DMS79 treated with DMSO at 0.1 percent for 48 hours (cell line): ENCODE measurements around the gene C14orf132.

Source experiments
- DNase-seq: peaks from one replicate; lab custom pipeline; 2025; lab: John Stamatoyannopoulos, UW

C14orf132 gene

GRCh38 chr14:96119947-96120346 is 80.8 kb downstream of the C14orf132 start:
- no peak for DNase-seq

DNA sequence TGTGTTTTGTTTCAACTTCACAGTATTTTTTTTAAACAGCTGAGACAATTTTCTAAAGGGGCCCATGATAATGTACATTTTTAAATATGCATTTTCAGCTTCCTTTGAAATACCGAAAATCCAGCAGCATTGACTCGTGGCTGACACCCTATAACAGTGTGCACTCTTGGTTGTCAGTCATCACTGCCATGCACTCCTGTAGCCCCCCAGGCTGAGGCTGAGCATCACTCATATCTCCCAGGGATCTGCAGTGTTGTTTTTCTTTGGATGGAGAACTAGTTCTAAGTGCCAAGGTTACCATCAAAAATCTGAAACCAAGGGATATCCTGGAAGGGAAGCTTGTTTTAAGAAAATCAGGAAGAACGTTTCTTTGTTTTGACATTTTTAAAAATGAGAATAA is 81.2 kb downstream of the C14orf132 start:
- DNase-seq, result no peak

GRCh38 chr14:96120941-96121340 is 81.8 kb downstream of the C14orf132 start:
- DNase-seq, result no peak

DNA sequence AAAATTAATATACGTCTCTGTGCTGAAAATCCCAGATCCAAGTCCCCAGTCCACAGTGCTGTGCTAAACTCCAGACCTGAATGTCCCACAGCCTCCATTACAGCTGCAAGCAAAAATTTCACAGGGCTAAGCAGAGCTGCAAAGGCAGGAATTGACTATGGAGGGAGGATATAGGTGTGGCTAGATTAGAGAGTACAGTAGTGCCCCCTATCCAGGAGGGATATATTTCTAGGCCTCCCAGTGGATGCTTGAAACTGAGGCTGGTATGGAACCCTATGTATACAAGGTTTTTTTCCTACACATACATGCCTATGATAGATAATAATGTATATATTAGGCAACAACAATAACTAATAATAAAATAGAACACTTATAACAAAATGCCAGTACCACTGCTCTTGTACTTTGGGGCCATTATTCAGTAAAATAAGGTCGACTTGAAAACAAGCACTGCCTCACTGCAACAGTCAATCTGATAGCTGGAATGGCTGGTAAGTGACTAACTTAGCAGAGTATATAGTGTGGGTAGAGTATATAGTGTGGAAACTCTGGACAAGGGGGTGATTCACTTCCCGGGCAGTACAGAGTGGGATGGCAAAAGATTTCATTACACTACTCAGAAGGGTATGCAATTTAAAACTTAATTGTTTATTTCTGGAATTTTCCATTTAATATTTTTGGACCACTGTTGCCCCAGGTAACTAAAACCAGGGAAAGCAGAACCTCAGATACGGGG is 82.7 kb downstream of the C14orf132 start:
- DNase-seq, result no peak

- no peak for DNase-seq
Observed at GRCh38 chr14:96122496-96122895, 83.3 kb downstream of the C14orf132 start.

- peak; percentile 25 for DNase-seq
Observed at GRCh38 chr14:96125536-96125935, 86.4 kb downstream of the C14orf132 start.

DNA sequence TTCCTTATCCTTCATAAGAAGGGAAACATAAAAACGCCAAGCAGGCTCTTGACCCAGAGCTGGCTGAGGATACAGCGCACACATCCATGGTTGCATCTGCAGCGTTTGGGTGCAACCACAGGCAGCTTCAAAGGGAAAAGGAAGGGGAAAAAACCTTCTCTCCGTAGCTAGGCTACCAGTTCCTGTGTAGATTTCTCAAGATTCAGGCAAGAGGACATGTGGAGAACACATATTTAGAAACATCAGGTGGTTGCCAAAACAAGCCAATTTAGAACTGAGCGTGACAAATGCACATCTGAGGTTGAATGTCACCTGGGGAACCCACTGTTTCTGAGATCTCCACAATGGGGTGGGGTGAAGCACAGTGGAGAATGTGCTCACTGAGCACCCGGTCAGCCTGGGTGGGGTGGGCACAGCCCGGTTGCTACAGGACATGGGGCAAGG is 87.2 kb downstream of the C14orf132 start:
- peak; percentile 75 for DNase-seq

DNA sequence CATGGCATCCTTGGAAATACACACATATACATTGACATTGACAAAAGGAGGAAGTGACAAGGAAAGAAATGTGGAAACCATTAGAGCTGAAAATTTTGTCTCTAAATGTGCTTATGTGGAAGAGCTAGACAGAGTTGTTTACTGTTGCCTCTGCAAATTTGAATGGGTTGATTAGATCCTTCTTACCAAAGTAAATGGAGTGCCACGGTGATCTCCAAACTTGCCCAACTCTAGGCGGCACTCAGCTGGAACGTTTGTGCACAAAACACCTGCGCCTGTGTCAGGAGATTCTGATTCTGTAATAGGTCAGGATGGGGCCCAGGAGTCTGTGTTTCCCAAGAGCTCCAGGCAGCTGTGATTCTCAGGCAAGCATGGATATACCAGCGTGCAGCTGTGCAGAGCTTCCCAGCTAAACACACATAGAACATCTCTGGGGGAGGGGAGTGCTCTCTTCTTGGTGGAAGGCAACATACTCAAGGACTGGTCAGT is 87.7 kb downstream of the C14orf132 start:
- peak; percentile 96 for DNase-seq

- DNase-seq, result no peak
Observed at GRCh38 chr14:96129128-96129736, 90.1 kb downstream of the C14orf132 start.

DNA sequence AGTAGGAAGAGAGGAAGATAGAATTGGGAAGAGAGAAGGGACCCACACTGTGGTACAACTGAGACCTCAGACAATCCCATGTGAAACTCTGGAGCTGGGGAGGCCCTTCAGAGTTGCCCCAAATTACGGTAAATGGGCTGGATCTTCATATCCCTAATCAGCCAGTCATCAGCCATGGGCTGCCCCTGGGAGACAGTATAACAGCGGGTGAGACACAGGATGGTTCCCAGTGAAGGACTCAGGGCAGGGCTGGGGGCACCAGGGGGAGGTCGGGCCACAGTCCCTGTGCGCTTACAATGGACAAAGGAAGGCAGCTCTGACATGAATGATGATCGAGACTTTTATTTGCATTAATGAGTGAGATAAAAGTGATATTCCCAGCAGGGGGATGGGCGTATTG is 91.2 kb downstream of the C14orf132 start:
- no peak for DNase-seq

DNA sequence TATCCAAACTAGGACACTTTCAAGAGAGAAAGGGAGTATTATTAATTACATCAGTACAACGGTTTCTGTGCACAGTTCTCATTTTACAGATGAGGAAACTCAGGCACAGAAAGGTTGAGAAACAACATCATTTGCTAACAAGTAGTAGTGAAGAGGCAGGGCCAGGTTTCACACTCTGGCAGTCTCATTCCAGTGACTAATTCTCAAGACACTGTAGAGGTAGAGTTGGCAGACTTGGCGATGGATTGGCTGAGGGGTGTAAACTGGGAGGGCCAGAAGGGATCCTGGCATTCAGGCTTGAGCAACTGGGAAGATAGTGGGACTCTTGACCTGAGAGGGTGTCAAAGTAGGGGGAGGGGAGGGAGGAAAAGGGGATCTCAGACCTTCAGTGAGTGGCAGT is 91.7 kb downstream of the C14orf132 start:
- DNase-seq, result no peak

DNA sequence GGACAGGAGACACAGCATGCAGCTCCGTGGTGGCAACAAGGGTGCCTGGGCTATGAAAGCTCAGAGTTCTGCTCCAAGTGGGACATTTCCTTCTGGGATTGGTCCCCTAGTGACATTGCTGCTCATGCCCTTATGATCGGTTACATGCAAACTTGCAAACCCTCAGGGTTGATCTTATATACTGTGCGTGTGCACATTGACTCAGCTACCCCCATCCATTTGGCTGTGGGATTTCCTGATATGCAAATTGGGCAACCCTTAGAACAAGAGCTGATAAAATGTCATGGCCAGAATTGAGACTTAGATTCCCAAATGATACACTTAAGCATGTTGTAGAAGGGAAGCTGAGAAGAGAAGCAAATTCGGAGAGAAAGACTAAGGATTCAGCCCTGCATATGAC is 92.7 kb downstream of the C14orf132 start:
- no peak for DNase-seq

GRCh38 chr14:96134508-96134907 is 95.3 kb downstream of the C14orf132 start:
- no peak for DNase-seq

DNA sequence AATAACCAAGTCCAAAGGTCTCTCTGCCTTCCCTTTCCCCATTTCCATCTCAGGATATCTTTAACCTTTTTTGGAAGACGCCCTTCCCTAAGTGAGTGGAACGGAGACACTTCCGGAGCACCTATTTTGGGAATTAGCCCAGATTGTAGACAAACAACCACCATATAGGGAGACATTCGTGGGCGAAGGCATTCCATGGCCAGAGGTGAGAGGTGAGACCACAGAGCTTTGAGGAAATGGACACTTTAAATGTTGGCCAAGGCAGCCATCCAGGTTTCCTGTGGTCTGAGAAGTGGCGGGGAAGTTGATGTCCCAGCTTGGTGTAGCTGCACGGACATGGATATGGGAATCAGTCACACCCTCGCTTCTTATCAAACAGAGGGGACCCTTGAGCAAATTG is 96.1 kb downstream of the C14orf132 start:
- no peak for DNase-seq

DNA sequence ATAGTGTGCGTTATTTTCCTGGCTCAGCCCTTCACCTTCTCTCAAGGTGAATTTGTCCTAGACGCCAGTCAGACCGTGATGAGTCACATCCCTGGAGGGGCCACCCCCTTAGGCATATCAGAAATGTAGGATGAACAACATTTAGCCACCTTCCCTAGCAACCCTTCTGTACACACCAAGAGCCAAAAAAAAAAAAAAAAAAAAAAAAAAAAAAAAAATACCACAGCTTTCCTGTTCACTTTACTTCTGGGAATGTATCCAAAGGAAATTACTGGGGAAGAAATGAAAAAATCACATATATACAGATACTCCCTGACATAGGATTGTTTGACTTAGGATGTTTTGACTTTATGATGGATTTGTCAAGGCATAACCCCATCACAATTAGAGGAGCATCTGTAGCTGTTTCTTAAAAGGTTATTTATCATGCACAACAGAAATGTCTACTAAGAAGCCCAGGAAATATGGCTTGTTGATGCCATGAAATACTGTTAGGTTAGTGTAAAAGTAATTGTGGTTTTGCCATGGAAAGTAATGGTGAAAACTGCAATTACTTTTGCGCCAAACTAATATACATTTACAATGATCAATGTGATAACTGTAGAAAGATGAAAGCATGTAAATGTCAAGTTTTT is 97.3 kb downstream of the C14orf132 start:
- no peak for DNase-seq

DNA sequence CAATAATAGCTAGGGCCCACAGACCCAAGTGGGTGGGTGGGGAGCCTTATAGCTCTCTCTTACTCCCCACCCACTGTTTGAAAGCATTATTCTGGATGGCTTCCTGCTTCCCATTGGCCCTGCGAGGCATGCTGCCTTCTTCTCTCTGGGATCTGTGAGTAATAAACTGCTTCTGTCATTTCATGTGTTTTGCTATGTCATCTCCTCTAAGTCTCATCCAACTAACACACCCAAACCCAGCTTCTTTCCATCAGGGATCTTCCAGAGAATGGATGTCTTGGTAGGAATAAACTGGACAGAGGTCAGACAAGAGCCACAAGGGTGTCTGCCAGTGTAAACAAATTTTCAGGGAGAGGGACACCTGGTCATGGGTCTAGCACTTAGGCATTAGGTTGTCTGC is 99.1 kb downstream of the C14orf132 start:
- DNase-seq, result no peak

DNA sequence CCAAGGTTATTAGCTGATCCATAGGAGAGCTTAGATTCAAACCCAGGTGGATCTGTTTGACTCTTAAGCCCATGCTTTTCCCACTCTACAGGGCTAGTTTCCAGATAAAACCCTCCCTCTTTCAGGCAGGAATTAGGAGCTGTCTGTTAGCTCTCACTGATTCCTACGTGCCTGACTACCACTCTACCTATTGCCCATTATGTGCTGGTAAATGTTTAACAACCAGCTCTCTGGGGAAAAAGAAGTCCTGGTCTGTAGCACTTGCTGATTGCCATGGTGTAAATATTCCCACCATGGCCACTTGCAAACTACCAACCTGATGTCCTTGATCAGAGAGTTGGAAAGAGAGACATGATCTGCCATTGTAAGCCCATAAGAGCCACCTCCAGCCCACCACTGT is 100.0 kb downstream of the C14orf132 start:
- no peak for DNase-seq

DNA sequence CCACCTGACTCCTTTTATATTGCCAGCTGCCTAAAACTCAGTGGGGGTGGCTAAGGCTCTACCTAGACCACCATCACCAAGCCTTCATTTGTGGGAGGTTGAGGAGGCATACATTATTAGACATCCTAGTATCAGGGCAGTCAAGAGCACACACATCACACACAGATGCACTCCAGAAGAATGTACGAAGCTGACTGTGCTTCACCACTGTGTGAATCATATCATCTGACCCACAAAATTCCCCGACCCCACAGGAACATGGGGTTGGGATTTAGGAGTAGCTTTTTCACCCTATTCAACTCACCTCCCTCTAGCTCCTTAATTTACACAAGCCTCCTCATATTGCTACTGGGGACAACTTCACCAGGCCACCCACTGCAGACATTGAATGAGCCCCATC is 100.7 kb downstream of the C14orf132 start:
- DNase-seq, result no peak

GRCh38 chr14:96140952-96141351 is 101.8 kb downstream of the C14orf132 start:
- no peak for DNase-seq
